RWPE2 (cell line): ENCODE data around the gene RBL1.
A peak's percentile ranks its signal among the peaks of the same experiment; 100 is the strongest.
"Not testable (repeated sequence)": the region's sequence is repeated elsewhere in the genome, so short reads cannot be mapped to it uniquely, and the experiment has no call there.

Experiments used
- ATAC-seq: fragments of 200-7000 bp; cut with Tn5 transposase; 3 replicates; pipeline ENCODE4 v1.9.1; 2021; ENCODE audit warnings: low read depth
- DNase-seq: peaks from one replicate; pipeline ENCODE4 v3.0.0-alpha.2; 2020; ENCODE audit warnings: low spot score
- H3K27ac ChIP-seq: fragments of 450-650 bp; 2 replicates; pipeline ENCODE4 v1.5.1; 2017; ENCODE audit warnings: mild to moderate bottlenecking; ENCODE audit not compliant: poor library complexity, severe bottlenecking
- H3K27me3 ChIP-seq: fragments of 250-450 bp; sonication (Bioruptor Pico); 2 replicates; pipeline ENCODE4 v1.5.1; 2021; ENCODE audit warnings: mild to moderate bottlenecking, moderate library complexity; ENCODE audit not compliant: insufficient read depth, poor library complexity, severe bottlenecking
- H3K36me3 ChIP-seq: fragments of 250-450 bp; sonication (Bioruptor Pico); 2 replicates; pipeline ENCODE4 v1.5.1; 2020; ENCODE audit warnings: low read depth, mild to moderate bottlenecking, moderate library complexity
- H3K4me1 ChIP-seq: fragments of 250-450 bp; sonication (Bioruptor Pico); 2 replicates; pipeline ENCODE4 v1.5.1; 2021; ENCODE audit warnings: mild to moderate bottlenecking, moderate library complexity; ENCODE audit not compliant: insufficient read depth, poor library complexity, severe bottlenecking
- H3K4me3 ChIP-seq: fragments of 250-450 bp; sonication (Bioruptor Pico); 2 replicates; pipeline ENCODE4 v1.5.1; 2021; ENCODE audit warnings: mild to moderate bottlenecking, moderate library complexity; ENCODE audit not compliant: severe bottlenecking
- H3K9me3 ChIP-seq: fragments of 250-450 bp; sonication (Bioruptor Pico); 2 replicates; pipeline ENCODE4 v1.5.1; 2021; ENCODE audit warnings: mild to moderate bottlenecking, moderate library complexity; ENCODE audit not compliant: severe bottlenecking
- TF ChIP-seq, protein P1 (sequence below): fragments of 450-650 bp; IDR thresholded peaks from one replicate; pipeline ENCODE4 v1.5.1; 2017; ENCODE audit warnings: mild to moderate bottlenecking, moderate library complexity; ENCODE audit not compliant: poor library complexity, severe bottlenecking

Gene RBL1

DNA sequence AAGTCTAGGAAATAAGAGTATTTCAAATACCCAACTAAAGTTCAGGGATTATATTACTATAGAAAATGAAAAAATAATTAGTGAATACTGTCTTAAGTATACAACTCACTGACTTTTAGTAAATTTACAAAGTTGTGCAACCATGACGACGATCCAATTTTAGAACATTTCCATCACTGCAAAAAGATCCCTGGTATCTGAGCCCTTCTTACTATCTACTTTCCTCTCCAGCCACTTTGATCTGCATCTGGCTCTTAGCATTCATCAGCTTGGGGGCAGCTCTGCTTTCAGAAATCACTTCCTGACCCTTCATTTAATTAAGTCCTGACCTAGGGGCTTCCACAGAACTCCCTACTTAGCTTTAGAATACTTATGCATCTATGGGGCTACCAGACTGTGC lies 38.2 kb upstream of the RBL1 start:
- TF ChIP-seq, protein P1, sequence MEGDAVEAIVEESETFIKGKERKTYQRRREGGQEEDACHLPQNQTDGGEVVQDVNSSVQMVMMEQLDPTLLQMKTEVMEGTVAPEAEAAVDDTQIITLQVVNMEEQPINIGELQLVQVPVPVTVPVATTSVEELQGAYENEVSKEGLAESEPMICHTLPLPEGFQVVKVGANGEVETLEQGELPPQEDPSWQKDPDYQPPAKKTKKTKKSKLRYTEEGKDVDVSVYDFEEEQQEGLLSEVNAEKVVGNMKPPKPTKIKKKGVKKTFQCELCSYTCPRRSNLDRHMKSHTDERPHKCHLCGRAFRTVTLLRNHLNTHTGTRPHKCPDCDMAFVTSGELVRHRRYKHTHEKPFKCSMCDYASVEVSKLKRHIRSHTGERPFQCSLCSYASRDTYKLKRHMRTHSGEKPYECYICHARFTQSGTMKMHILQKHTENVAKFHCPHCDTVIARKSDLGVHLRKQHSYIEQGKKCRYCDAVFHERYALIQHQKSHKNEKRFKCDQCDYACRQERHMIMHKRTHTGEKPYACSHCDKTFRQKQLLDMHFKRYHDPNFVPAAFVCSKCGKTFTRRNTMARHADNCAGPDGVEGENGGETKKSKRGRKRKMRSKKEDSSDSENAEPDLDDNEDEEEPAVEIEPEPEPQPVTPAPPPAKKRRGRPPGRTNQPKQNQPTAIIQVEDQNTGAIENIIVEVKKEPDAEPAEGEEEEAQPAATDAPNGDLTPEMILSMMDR = no peak
- no peak for DNase-seq
- no peaks in the 10 kb centered on the region for H3K36me3 ChIP-seq
- H3K4me1 ChIP-seq = no peaks in the 10 kb centered on the region
- ATAC-seq = no peak
- no peak overlapping the region for H3K27ac ChIP-seq
- H3K9me3 ChIP-seq = no peaks in the 10 kb centered on the region
- no peak overlapping the region for H3K4me3 ChIP-seq
- H3K27me3 ChIP-seq = peaks cover 10% of the 10 kb centered on the region

DNA sequence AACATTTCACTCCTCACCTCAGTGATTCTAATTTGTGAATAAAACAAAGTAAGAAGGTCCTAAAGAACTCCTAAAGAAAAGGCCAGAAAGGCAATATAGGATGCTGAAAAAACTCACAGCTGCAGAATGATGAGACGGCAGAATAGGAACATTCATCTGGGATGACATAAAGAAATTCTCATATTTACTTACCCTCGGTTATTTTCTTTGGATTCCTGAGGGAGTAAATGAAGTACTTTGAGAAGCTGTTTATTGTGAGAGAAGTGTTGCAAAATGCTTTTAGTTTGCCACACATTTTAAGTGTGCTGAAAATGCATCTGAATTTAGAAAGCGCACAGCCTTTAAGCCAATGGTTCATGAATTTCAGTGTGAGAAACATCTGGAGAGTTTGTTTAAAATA lies 35.7 kb upstream of the RBL1 start:
- TF ChIP-seq, protein P1 = no peak
- no peaks in the 10 kb centered on the region for H3K9me3 ChIP-seq
- no peak overlapping the region for H3K4me3 ChIP-seq
- H3K27ac ChIP-seq = no peak overlapping the region
- H3K27me3 ChIP-seq = peaks cover 10% of the 10 kb centered on the region
- DNase-seq = no peak
- ATAC-seq = no peak
- no peaks in the 10 kb centered on the region for H3K36me3 ChIP-seq
- H3K4me1 ChIP-seq = no peaks in the 10 kb centered on the region

DNA sequence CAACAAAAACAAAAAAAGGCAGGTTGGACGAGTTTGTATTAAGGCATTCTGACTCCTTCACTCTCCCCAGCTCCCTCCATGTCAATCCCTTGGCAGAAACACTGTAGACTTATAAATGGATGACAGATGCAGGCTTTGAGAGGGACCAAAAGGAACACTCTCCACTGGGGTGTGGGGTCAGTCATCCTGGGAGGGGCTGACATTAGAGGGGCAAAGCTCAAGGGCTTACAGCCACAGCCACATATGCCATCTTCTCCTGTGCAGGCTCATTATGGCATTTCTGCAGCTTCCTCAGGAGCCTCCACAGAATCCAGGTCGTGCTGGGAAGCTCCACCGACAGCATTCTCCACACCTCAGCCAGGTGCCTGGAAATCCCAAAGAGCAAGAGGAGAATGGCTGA lies 33.0 kb upstream of the RBL1 start:
- Histone ChIP-seq H3K27me3 (peaks cover 10% of the 10 kb centered on the region), H3K27ac (no peak overlapping the region), H3K36me3 (no peaks in the 10 kb centered on the region), H3K4me3 (no peak overlapping the region), H3K9me3 (no peaks in the 10 kb centered on the region), H3K4me1 (no peaks in the 10 kb centered on the region)
- TF ChIP-seq, protein P1 = no peak
- ATAC-seq = peak; percentile 34; the same call in 2 of the 3 replicates
- no peak for DNase-seq

DNA sequence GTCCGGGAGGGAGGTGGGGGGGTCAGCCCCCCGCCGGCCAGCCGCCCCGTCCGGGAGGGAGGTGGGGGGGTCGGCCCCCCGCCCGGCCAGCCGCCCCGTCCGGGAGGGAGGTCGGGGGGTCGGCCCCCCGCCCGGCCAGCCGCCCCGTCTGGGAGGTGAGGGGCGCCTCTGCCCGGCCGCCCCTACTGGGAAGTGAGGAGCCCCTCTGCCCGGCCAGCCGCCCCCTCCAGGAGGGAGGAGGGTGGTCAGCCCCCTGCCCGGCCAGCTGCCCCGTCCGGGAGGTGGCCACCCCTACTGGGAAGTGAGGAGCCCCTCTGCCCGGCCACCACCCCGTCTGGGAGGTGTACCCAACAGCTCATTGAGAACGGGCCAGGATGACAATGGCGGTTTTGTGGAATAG lies 30.5 kb upstream of the RBL1 start:
- not testable (repeated sequence) for H3K27me3 ChIP-seq, DNase-seq, ATAC-seq, H3K9me3 ChIP-seq, H3K4me1 ChIP-seq, H3K36me3 ChIP-seq, H3K27ac ChIP-seq, H3K4me3 ChIP-seq

DNA sequence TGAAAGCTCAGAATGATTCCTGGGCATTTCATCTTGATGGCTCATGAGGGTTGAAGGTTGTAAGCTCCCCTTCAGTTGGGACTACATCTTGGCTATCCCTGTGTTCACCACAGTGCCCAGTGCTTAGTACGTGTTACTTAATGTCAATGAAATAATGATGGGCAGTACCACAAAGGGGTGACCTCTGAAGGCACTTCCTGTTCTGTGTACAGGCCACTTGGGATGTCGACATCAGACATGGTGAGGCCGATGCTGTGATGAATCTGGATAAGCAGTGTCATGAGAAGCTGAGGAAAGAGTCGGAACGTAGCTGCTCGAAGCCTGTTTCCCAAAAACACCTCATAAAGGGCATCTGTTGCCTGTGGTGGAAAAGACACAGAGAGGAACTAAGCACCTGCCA lies 27.6 kb upstream of the RBL1 start:
- TF ChIP-seq, protein P1 = no peak
- ATAC-seq (no peak; the same call in 2 of the 3 replicates), DNase-seq (no peak)
- Histone ChIP-seq H3K27me3 (no peaks in the 10 kb centered on the region), H3K4me1 (no peaks in the 10 kb centered on the region), H3K36me3 (no peaks in the 10 kb centered on the region), H3K27ac (no peak overlapping the region), H3K9me3 (no peaks in the 10 kb centered on the region), H3K4me3 (no peak overlapping the region)
